Psoas muscle (tissue), 8 donors: ENCODE data around the gene PSAT1. TPM values are rescaled to one million over a fixed set of nuclear protein-coding genes. Genes with fewer than 3 reads are reported as not detected.

Experiments
- ATAC-seq, 4 donors: fragments of 200-7000 bp; cut with Tn5 transposase; one replicate each; pipeline ENCODE4 v1.9.1; 2020; ENCODE audit warnings: moderate library complexity in 3 of 4, mild to moderate bottlenecking in 2 of 4
- DNase-seq, 2 donors: peaks; one replicate each; pipeline ENCODE4 v3.0.0-alpha.2; 2020
- H3K27ac ChIP-seq: fragments of 200-600 bp; one replicate; pipeline ENCODE4 v1.8.0; 2022
- H3K27me3 ChIP-seq, 3 donors: fragments of 200-600 bp in 1 of 3; one replicate each; pipeline versions ENCODE4 v1.6.1 to v1.8.0; 2013 to 2022; ENCODE audit warnings: low read length in 2 of 3, mild to moderate bottlenecking in 2 of 3, moderate library complexity in 1 of 3; ENCODE audit not compliant: insufficient read depth in 3 of 3
- H3K36me3 ChIP-seq, 2 donors: fragments of 200-600 bp in 1 of 2; one replicate each; pipeline versions ENCODE4 v1.6.1 to v1.8.0; 2013 to 2022; ENCODE audit warnings: low read depth in 1 of 2, mild to moderate bottlenecking in 1 of 2, moderate library complexity in 1 of 2; ENCODE audit not compliant: insufficient read depth in 1 of 2
- H3K4me1 ChIP-seq: fragments of 200-600 bp; one replicate; pipeline ENCODE4 v1.8.0; 2022
- H3K4me3 ChIP-seq: fragments of 200-600 bp; one replicate; pipeline ENCODE4 v1.8.0; 2022; ENCODE audit warnings: mild to moderate bottlenecking
- H3K9me3 ChIP-seq: fragments of 200-600 bp; one replicate; pipeline ENCODE4 v1.8.0; 2022
- CTCF ChIP-seq: fragments of 200-600 bp; IDR thresholded peaks from one replicate; pipeline ENCODE4 v1.8.0; 2022; ENCODE audit warnings: antibody characterized with exemption
- WGBS, 3 donors: extraction: QIAGEN DNeasy Blood & Tissue Kit; methylation state at CpG; one replicate each; pipeline versions ENCODE4 v1.1.6 to v1.1.7; 2013; 5-methylcytosine and 5-hydroxymethylcytosine counted together
- intact Hi-C, 2 donors: fragments of 100-400 bp; cut with DNase I; formaldehyde crosslinking; loops; one replicate each; pipeline versions ENCODE4 v1.11.0 to v1.14.2; 2022
- polyA plus RNA-seq, 3 donors: library from polyadenylated mRNA; stranded (reverse); fragments of 200-250 nt; gene quantifications; one replicate each; pipeline ENCODE4 v1.2.3, GENCODE V29; 2013
- total RNA-seq, 4 donors: library from RNA; stranded (reverse); fragmentation: NEBNext Ultra II Directional in 2 of 4; extraction: Animal tissue kit (Norgen Biotek cat#: 25700) in 2 of 4; gene quantifications; one replicate each; pipeline versions ENCODE4 v1.2.1 to v1.2.4, GENCODE V29; 2021 to 2023
- donor health status: healthy with polysubstance abuse.
- donor health status: DM: no; HTN: no; CAD: no; lungs with moderate emphysema.
- donor health status: Bipolar disorder and iron deficiency.
- donor health status: healthy.
- donor health status: DM: yes; HTN: yes; CAD: no.
- donor health status: DM: no; HTN: no; CAD: no.
- donor health status: DM: no; HTN: no; CAD: no.
- donor health status: DM: yes; HTN: yes; CAD: no.

Gene PSAT1
- total and polyA plus RNA-seq, 7 donors = 0.15 to 2.0 (median 0.53) TPM

- WGBS, 3 donors = 78 to 96% (median 80%) methylated on average over 4 of the region's 4 CpGs
- no peak overlapping the region for H3K4me3 ChIP-seq
- no peaks in the 10 kb centered on the region for H3K27me3 ChIP-seq
- H3K4me1 ChIP-seq = no peaks in the 10 kb centered on the region
- no peak overlapping the region for H3K27ac ChIP-seq
- peaks cover 2 to 43% of the 10 kb centered on the region in 2 donors for H3K36me3 ChIP-seq
- DNase-seq = no peak
- no peak for TF ChIP-seq CTCF
- ATAC-seq = no peak
- no peaks in the 10 kb centered on the region for H3K9me3 ChIP-seq
- intact Hi-C loops = no loop called here
These were observed 43.6 kb upstream of the PSAT1 start for GRCh38 chr9:78253285-78253684.

GRCh38 chr9:78261403-78262001 is 35.4 kb upstream of the PSAT1 start:
- no peak for ATAC-seq
- no peak for DNase-seq
- 41 to 49% (median 47%) methylated on average over 2 of the region's 2 CpGs for WGBS, 3 donors
- intact Hi-C loops = loop anchor here in 1 of 2 donors (5.0 kb wide), 1 partner anchor 106 kb away; no protein-coding TSS in a partner anchor
- H3K4me3 ChIP-seq = no peak overlapping the region
- H3K9me3 ChIP-seq = no peaks in the 10 kb centered on the region
- no peaks in the 10 kb centered on the region for H3K27me3 ChIP-seq
- peaks cover 0 to 18% of the 10 kb centered on the region in 2 donors for H3K36me3 ChIP-seq
- H3K4me1 ChIP-seq = no peaks in the 10 kb centered on the region
- H3K27ac ChIP-seq = no peak overlapping the region
- peak; percentile 70 for TF ChIP-seq CTCF

- DNase-seq (no peak), ATAC-seq (no peak)
- Histone ChIP-seq H3K4me1 (no peaks in the 10 kb centered on the region), H3K9me3 (no peaks in the 10 kb centered on the region), H3K36me3 (peaks cover 0 to 30% of the 10 kb centered on the region in 2 donors), H3K4me3 (no peak overlapping the region), H3K27ac (no peak overlapping the region), H3K27me3 (no peaks in the 10 kb centered on the region)
- no peak for TF ChIP-seq CTCF
- intact Hi-C loops = loop anchor here in 1 of 2 donors (5.0 kb wide), 1 partner anchor 105 kb away; no protein-coding TSS in a partner anchor
- WGBS, 3 donors = 83 to 86% (median 83%) methylated on average over 2 of the region's 2 CpGs
These were observed 34.3 kb upstream of the PSAT1 start for GRCh38 chr9:78262655-78263054.

GRCh38 chr9:78267889-78268288 is 29.0 kb upstream of the PSAT1 start:
- intact Hi-C loops = no loop called here
- Histone ChIP-seq H3K9me3 (no peaks in the 10 kb centered on the region), H3K4me1 (no peaks in the 10 kb centered on the region), H3K4me3 (no peak overlapping the region), H3K27me3 (no peaks in the 10 kb centered on the region), H3K36me3 (peaks cover 0 to 53% of the 10 kb centered on the region in 2 donors), H3K27ac (no peak overlapping the region)
- no peak for TF ChIP-seq CTCF
- no peak for ATAC-seq
- DNase-seq = no peak
- WGBS, 3 donors = 96 to 97% (median 97%) methylated on average over 4 of the region's 4 CpGs

- Histone ChIP-seq H3K27ac (no peak overlapping the region), H3K4me1 (no peaks in the 10 kb centered on the region), H3K4me3 (no peak overlapping the region), H3K9me3 (no peaks in the 10 kb centered on the region), H3K36me3 (peaks cover 0 to 52% of the 10 kb centered on the region in 2 donors), H3K27me3 (no peaks in the 10 kb centered on the region)
- ATAC-seq (no peak), DNase-seq (no peak)
- intact Hi-C loops = no loop called here
- TF ChIP-seq CTCF = no peak
These were observed 27.1 kb upstream of the PSAT1 start for GRCh38 chr9:78269784-78270183.
